BE2C (cell line): ENCODE measurements around the gene DSCAM.
"Not testable (repeated sequence)": the region's sequence is repeated elsewhere in the genome, so short reads cannot be mapped to it uniquely, and the experiment has no call there.

Experiments
- DNase-seq: peaks from one replicate; pipeline ENCODE4 v3.0.0-alpha.2; 2020
- H3K27me3 ChIP-seq: fragments of 250-450 bp; sonication (Bioruptor Pico); 2 replicates; pipeline ENCODE4 v1.5.1; 2020; ENCODE audit warnings: mild to moderate bottlenecking
- H3K36me3 ChIP-seq: fragments of 250-450 bp; sonication (Bioruptor Pico); 2 replicates; pipeline ENCODE4 v1.5.1; 2020; ENCODE audit warnings: mild to moderate bottlenecking
- H3K4me1 ChIP-seq: fragments of 250-450 bp; sonication (Bioruptor Pico); 2 replicates; pipeline ENCODE4 v1.5.1; 2020
- H3K4me3 ChIP-seq: 2 replicates; pipeline ENCODE4 v1.5.1; 2011; ENCODE audit warnings: low read depth, low read length
- H3K9me3 ChIP-seq: fragments of 250-450 bp; sonication (Bioruptor Pico); 2 replicates; pipeline ENCODE4 v1.5.1; 2020
- TF ChIP-seq, protein P1 (sequence below): IDR thresholded peaks from 2 replicates; pipeline ENCODE4 v1.5.1; 2012; ENCODE audit warnings: mild to moderate bottlenecking, low read depth, low read length

The DSCAM gene

DNA sequence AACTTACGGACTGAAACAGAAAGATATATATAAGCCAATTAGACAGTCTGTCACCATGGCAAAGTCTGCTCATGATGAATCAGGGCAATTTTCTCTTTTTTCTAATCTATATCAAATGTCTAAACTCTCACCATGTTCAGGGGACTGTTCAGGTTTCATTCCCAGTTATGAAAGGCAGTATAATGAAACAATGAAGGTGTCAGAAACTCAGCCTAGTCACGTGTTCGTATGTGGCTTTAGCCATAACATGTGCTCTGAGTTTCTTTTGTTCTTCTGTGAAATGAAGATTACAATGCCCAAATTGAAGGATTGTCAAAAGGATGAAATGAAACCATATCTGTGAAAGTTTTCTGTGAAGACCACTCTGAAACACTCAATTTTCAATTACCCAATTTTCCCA is 392.9 kb downstream of the DSCAM start:
- no peak for DNase-seq
- TF ChIP-seq, protein P1, sequence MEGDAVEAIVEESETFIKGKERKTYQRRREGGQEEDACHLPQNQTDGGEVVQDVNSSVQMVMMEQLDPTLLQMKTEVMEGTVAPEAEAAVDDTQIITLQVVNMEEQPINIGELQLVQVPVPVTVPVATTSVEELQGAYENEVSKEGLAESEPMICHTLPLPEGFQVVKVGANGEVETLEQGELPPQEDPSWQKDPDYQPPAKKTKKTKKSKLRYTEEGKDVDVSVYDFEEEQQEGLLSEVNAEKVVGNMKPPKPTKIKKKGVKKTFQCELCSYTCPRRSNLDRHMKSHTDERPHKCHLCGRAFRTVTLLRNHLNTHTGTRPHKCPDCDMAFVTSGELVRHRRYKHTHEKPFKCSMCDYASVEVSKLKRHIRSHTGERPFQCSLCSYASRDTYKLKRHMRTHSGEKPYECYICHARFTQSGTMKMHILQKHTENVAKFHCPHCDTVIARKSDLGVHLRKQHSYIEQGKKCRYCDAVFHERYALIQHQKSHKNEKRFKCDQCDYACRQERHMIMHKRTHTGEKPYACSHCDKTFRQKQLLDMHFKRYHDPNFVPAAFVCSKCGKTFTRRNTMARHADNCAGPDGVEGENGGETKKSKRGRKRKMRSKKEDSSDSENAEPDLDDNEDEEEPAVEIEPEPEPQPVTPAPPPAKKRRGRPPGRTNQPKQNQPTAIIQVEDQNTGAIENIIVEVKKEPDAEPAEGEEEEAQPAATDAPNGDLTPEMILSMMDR: no peak

DNA sequence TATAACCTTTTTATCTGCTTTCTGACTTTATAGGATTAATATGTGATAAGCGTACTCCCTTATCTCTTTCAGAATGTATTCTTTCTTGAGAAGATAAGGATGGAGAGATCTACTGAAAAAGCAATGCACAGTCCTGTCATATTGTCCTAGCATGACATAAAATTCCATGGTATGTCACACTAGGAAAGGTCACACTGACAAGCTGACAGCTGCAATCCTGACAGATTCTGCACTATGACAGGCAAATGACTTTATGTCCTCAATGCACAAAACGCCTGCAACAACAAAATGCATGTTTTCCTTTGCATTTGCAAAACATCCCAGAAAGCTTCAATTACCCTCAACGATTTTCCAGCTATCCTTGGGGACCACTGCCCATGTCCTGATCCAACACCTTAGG is 393.8 kb downstream of the DSCAM start:
- no peaks in the 10 kb centered on the region; the same call in none of the 2 replicates for H3K9me3 ChIP-seq
- DNase-seq: no peak
- H3K4me3 ChIP-seq: no peak overlapping the region
- H3K27me3 ChIP-seq: no peaks in the 10 kb centered on the region
- H3K36me3 ChIP-seq: no peaks in the 10 kb centered on the region
- TF ChIP-seq, protein P1: no peak
- H3K4me1 ChIP-seq: no peaks in the 10 kb centered on the region

More for the DNA sequence above, 392.9 kb downstream of the DSCAM start:
- no peaks in the 10 kb centered on the region for H3K36me3 ChIP-seq
- H3K27me3 ChIP-seq: no peaks in the 10 kb centered on the region
- H3K4me1 ChIP-seq: no peaks in the 10 kb centered on the region
- no peak overlapping the region for H3K4me3 ChIP-seq
- no peaks in the 10 kb centered on the region; the same call in none of the 2 replicates for H3K9me3 ChIP-seq

DNA sequence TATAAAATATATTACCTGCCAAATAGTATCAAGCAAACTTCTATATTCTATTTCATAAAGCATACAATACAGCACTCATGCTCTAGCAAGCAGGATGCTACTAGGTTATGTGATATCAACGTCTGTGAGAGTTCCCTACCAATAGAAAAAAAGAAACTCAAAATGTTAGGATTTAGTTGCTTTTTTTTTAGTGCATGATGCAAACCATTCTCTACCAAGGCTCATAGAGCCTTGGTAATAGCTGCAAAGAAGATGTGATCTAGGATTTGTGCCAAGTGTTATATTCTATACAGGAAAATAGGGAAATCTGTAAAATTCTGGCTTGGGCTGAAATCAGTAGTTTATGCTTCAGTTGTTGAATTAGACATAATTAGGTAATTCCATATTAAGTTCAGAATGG is 394.4 kb downstream of the DSCAM start:
- DNase-seq: no peak
- Histone ChIP-seq H3K9me3 (no peaks in the 10 kb centered on the region; the same call in none of the 2 replicates), H3K4me1 (no peaks in the 10 kb centered on the region), H3K4me3 (no peak overlapping the region), H3K27me3 (no peaks in the 10 kb centered on the region), H3K36me3 (no peaks in the 10 kb centered on the region)
- TF ChIP-seq, protein P1: no peak

DNA sequence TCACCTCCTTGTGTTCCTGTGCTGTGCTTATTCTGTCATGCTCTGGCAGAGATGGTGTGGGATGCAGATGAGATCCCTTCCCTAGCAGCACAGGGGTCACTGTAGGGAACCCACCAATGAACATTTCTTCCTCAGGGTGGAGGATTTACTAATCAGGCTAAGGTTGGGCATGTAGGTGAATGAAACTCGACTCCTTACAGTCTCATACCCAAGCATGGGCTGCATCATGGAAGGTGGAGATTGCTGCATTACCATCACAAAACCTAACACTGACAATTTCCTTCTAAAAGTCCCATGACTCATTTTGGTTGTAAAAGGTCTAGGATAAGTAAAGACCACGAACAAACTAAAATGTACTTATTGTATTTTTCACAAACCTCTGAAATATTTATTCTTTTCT is 399.9 kb downstream of the DSCAM start:
- Histone ChIP-seq H3K4me1 (no peaks in the 10 kb centered on the region), H3K9me3 (no peaks in the 10 kb centered on the region; the same call in 1 of the 2 replicates), H3K36me3 (no peaks in the 10 kb centered on the region), H3K4me3 (no peak overlapping the region), H3K27me3 (no peaks in the 10 kb centered on the region)
- TF ChIP-seq, protein P1: no peak
- no peak for DNase-seq

DNA sequence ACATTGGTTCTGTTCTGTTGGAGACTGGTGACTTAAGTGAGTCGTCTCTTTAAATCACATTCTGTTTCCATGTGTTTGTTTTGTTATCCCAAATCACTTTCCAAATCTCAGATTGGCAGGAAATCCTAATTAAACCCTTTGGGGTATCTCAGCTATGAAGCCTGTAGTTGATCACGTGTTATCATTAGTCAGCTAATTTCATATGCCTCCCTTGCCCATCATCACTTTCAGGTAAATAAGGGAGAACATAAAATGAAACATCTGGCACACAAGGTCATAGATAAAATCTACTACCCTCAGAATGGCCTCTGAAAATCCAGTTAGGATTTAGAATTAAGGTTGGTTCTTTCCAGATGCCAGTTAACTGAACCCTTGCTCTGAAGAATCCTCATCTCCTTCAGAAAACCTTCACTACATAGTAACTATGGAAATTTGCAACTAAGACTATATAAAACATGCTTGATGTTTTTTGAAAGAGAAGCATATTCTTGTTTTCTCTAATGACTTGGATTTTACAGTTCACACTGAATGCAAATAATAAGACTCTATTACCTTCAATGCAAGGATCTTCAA is 401.5 kb downstream of the DSCAM start:
- Histone ChIP-seq H3K27me3 (no peaks in the 10 kb centered on the region), H3K9me3 (no peaks in the 10 kb centered on the region), H3K4me3 (no peak overlapping the region), H3K36me3 (no peaks in the 10 kb centered on the region), H3K4me1 (no peaks in the 10 kb centered on the region)
- no peak for DNase-seq
- TF ChIP-seq, protein P1: no peak

DNA sequence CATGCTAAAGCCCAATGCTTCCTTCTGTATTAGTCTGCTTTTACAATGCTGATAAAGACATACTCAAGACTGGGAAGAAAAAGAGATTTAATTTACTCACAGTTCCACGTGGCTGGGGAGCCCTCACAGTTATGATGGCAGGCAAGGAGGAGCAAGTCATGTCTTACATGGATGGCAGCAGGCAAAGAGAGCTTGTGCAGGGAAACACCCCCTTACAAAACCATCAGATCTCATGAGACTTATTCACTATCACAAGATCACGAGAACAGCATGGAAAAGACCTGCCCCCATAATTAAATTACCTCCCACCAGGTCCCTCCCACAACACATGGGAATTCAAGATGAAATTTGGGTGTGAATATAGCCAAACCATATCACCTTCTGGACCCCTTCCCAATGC is 407.4 kb downstream of the DSCAM start:
- H3K36me3 ChIP-seq, H3K9me3 ChIP-seq, H3K4me3 ChIP-seq, H3K27me3 ChIP-seq, H3K4me1 ChIP-seq, DNase-seq: not testable (repeated sequence)

DNA sequence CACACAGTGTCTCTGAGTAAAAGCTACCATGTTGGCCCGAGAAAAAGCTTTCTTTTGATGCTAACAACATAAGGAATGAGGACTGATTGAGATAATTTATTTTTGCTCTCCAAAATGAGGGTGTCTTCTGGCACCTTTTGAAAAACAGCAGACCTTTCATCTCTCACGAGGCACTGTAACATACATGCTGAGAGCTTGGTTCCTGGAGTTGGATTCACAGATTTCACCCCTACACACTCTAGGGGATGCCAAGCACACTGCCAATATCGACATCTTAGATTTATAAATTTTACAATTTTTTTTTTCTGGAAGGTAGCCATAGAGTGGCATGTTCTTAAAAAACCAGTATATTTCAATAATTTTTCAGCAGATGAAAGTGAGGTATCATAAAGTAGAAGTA is 408.3 kb downstream of the DSCAM start:
- TF ChIP-seq, protein P1: no peak
- DNase-seq: no peak
- H3K27me3 ChIP-seq: no peaks in the 10 kb centered on the region
- H3K9me3 ChIP-seq: no peaks in the 10 kb centered on the region
- H3K4me3 ChIP-seq: no peak overlapping the region
- no peaks in the 10 kb centered on the region for H3K36me3 ChIP-seq
- H3K4me1 ChIP-seq: no peaks in the 10 kb centered on the region
